ENCODE results near the gene NPAS3. TPM values are rescaled to one million over a fixed set of nuclear protein-coding genes. Genes with fewer than 3 reads are reported as not detected.

The NPAS3 gene
- total and polyA plus RNA-seq, 2 donors (not counting 3 experiments of a cell fraction or from before 2014, with no cell fraction given): 0.10 to 0.13 TPM

- BruUV-seq (replicated peaks): no TSS peak
- Histone ChIP-seq H3K79me2 (ENCODE audit: control insufficient read depth, insufficient read depth, low read length) (no peaks in the 10 kb centered on the region), H4K20me1 (replicated peaks; ENCODE audit: control insufficient read depth, extremely low read depth, insufficient read depth, low read length) (no peaks in the 10 kb centered on the region), H3K4me1 (ENCODE audit: control insufficient read depth, extremely low read depth, insufficient read depth, low read length) (no peaks in the 10 kb centered on the region), H3K4me2 (ENCODE audit: insufficient read depth, low read length) (no peak overlapping the region), H3K36me3 (ENCODE audit: control insufficient read depth in 2 of 2, extremely low read depth in 1 of 2, insufficient read depth in 2 of 2, low read length in 2 of 2) (no peaks in the 10 kb centered on the region), H3K27me3 (ENCODE audit: control insufficient read depth in 2 of 2, insufficient read depth in 2 of 2, low read length in 2 of 2) (no peaks in the 10 kb centered on the region), H2AFZ (ENCODE audit: low read depth, low read length) (no peak overlapping the region), H3K9me1 (replicated peaks; ENCODE audit: control insufficient read depth, extremely low read depth, insufficient read depth, low read length) (no peaks in the 10 kb centered on the region), H3K9ac (replicated peaks; ENCODE audit: extremely low read depth, insufficient read depth, low read length) (no peak overlapping the region), H3K27ac (ENCODE audit: insufficient read depth, low read depth, low read length) (no peak overlapping the region), H3K4me3 (replicated peaks in 1 of 3; ENCODE audit: insufficient read depth in 1 of 3, low read depth in 1 of 3, low read length in 3 of 3) (no peak overlapping the region), H3K9me3 (replicated peaks; ENCODE audit: control insufficient read depth, insufficient read depth, low read length) (no peaks in the 10 kb centered on the region)
- TF ChIP-seq MAX (IDR thresholded peaks at IDR 0.05; ENCODE audit: insufficient read depth, insufficient read length) (no peak), JUN (IDR thresholded peaks at IDR 0.05; ENCODE audit: borderline replicate concordance, insufficient read depth, insufficient read length, low read depth) (no peak), CTCF (IDR thresholded peaks at IDR 0.05; ENCODE audit: extremely low read depth in 1 of 2, insufficient read depth in 1 of 2, low read depth in 1 of 2, low read length in 2 of 2) (no peak), POLR2A (IDR thresholded peaks at IDR 0.05; ENCODE audit: low read depth, low read length) (no peak), FOS (IDR thresholded peaks at IDR 0.05; ENCODE audit: borderline replicate concordance, insufficient read depth, low read length) (no peak), GATA2 (IDR thresholded peaks at IDR 0.05; ENCODE audit: insufficient read depth, insufficient read length, low read depth, low read length) (no peak)
- POLR2A ChIA-PET: no interaction called here
- DNase-seq (ENCODE audit: low read depth, low spot score): peak; percentile 42
- dilution Hi-C loops (cut with MboI; ENCODE audit: extremely low pct_ligation_motif_present, low sequenced_read_pairs): no loop called here
- CTCF ChIA-PET: interaction anchor here (1.0 to 1.9 kb wide), 2 partner anchors 14 to 196 kb away, joined by 3 to 7 read pairs; no protein-coding TSS in a partner anchor
- intact Hi-C loops (cut with micrococcal nuclease): no loop called here
- FAIRE-seq: no peak
These were observed 657.8 kb downstream of the NPAS3 start for GRCh38 chr14:33596211-33597080.

Measured in endothelial cell of umbilical vein (primary cell).